H1 (cell line): ENCODE measurements around the gene TRABD. TPM values are rescaled to one million over a fixed set of nuclear protein-coding genes. Genes with fewer than 3 reads are reported as not detected.

Experiments
- CEBPB ChIP-seq: IDR thresholded peaks from 2 replicates; pipeline ENCODE4 v1.6.1; 2012; ENCODE audit warnings: low read depth, low read length
- CHD1 ChIP-seq: IDR thresholded peaks from 2 replicates; pipeline ENCODE4 v1.6.1; 2012; ENCODE audit warnings: low read depth, low read length, improper control_type of control experiment
- E2F6 ChIP-seq: IDR thresholded peaks from 2 replicates; pipeline ENCODE4 v1.6.1; 2012; ENCODE audit warnings: inconsistent platforms
- KDM5A ChIP-seq: fragments of 200-600 bp; IDR thresholded peaks from 2 replicates; pipeline ENCODE4 v1.7.1; 2012; ENCODE audit warnings: mild to moderate bottlenecking, low read length, inconsistent platforms, mixed read lengths
- SAP30 ChIP-seq: fragments of 300-600 bp; sonication (generic); IDR thresholded peaks from 2 replicates; pipeline ENCODE4 v1.7.1; 2012; ENCODE audit warnings: low read length, moderate library complexity, mild to moderate bottlenecking, inconsistent platforms; ENCODE audit not compliant: insufficient read depth, insufficient replicate concordance
- YY1 ChIP-seq: IDR thresholded peaks from 2 replicates; pipeline ENCODE4 v1.6.1; 2011; ENCODE audit warnings: low read depth, mild to moderate bottlenecking, low read length
- polyA plus RNA-seq, 7 experiments: library from polyadenylated mRNA; depleted of rRNA in 3 of 7; stranded (reverse) in 5 of 7; unstranded in 2 of 7; fragments of >200 nt in 5 of 7; fragments of 200-250 nt in 2 of 7; gene quantifications; 1 replicate in 5 of 7; 2 replicates in 1 of 7; 4 replicates in 1 of 7; pipeline versions ENCODE4 v1.2.1 to v1.2.3, GENCODE V29; 2011 to 2013; ENCODE audit warnings: missing spikeins in 2 of 7, mixed read lengths in 2 of 7
- total RNA-seq: library from RNA; stranded (reverse); fragmentation: NEBNext Ultra II Directional; extraction: Animal tissue kit (Norgen Biotek cat#: 25700); gene quantifications from 2 replicates; pipeline ENCODE4 v1.2.1, GENCODE V29; 2021

The TRABD gene
- total and polyA plus RNA-seq, 2 of the 8 experiments (the other 6 are each of a cell fraction or from before 2014, with no cell fraction given): 44.2 to 57.5 TPM

- TF ChIP-seq SAP30 (no peak), KDM5A (no peak), YY1 (no peak), CHD1 (no peak), E2F6 (no peak), CEBPB (no peak)
- TF ChIP-seq, all 59 proteins: peak for 0
Measured at GRCh38 chr22:50194037-50194805, 8.5 kb downstream of the TRABD start (continued).
